HEK293T (cell line): Measurements from ENCODE around the gene COG4.

Experiments
- FOXA1 ChIP-seq: fragments of 450-650 bp; IDR thresholded peaks from 2 replicates; pipeline ENCODE4 v1.6.1; 2016; ENCODE audit warnings: mild to moderate bottlenecking
- FOXK2 ChIP-seq: fragments of 450-650 bp; IDR thresholded peaks from 2 replicates; pipeline ENCODE4 v1.6.1; 2016; ENCODE audit warnings: mild to moderate bottlenecking
- L3MBTL2 ChIP-seq: fragments of 450-650 bp; conservative IDR thresholded peaks from 2 replicates; pipeline ENCODE4 v1.6.1; 2016; ENCODE audit warnings: mild to moderate bottlenecking
- ZNF384 ChIP-seq: fragments of 450-650 bp; IDR thresholded peaks from 2 replicates; pipeline ENCODE4 v1.6.1; 2016

DNA sequence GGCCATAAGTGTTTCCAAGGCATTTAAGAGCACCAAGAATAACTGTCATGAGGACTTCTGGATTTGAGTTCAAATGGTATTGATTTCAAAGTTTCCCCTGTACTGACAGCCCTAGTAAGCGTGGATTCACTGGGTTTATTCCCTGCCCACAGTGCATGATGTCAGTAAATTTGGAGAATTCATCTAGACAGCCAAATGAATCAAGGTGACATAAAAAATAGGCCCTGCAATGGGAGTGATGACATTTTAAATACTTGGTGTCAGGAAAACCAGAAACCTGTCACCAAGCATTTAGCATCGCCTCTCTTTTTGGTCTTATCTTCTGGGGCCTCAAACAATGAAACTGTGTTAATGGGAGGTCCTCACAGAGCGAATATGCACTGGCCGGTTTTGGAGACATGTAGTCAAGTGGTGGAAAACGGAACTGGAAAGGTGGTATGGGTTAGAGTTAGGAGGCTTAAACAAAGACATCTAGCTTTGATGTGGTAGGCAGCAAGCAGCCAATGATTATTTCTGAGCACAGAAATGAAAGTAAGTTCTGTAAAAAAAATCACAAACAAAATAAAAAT, 29.1 kb downstream of the COG4 start:
- TF ChIP-seq FOXK2 (no peak), ZNF384 (no peak), L3MBTL2 (no peak), FOXA1 (no peak)
